Right forelimb (tissue), 1 donor: ENCODE measurements around the gene RGS7BP.

Source experiments
- DNase-seq: peaks from one replicate; pipeline ENCODE4 v3.0.0-alpha.2; 2018

The RGS7BP gene

GRCh38 chr5:64637144-64637543, 131.3 kb downstream of the RGS7BP start:
- no peak for DNase-seq

- no peak for DNase-seq
These were observed 132.1 kb downstream of the RGS7BP start for GRCh38 chr5:64637837-64638443.

- DNase-seq = no peak
These were observed 139.0 kb downstream of the RGS7BP start for GRCh38 chr5:64644831-64645230.

GRCh38 chr5:64646169-64646568, 140.4 kb downstream of the RGS7BP start:
- DNase-seq = no peak

GRCh38 chr5:64649512-64649911, 143.7 kb downstream of the RGS7BP start:
- no peak for DNase-seq

- DNase-seq = no peak
These were observed 148.1 kb downstream of the RGS7BP start for GRCh38 chr5:64653766-64654560.

GRCh38 chr5:64654561-64654938, 148.7 kb downstream of the RGS7BP start:
- DNase-seq = no peak

GRCh38 chr5:64655596-64655995, 149.8 kb downstream of the RGS7BP start:
- no peak for DNase-seq

GRCh38 chr5:64659289-64659688, 153.5 kb downstream of the RGS7BP start:
- DNase-seq = no peak
